ENCODE results near the gene COMMD10.
"Not testable (repeated sequence)": the region's sequence is repeated elsewhere in the genome, so short reads cannot be mapped to it uniquely, and the experiment has no call there.

Gene COMMD10

GRCh38 chr5:116084871-116085715 is at the start of gene COMMD10:
Gene COMMD10, plus strand, starts transcription at chr5:116085025.
- DNase-seq = peak; percentile 72 to 85 (median 81)

GRCh38 chr5:116035123-116035522 is 49.7 kb upstream of the COMMD10 start:
- no peak for DNase-seq

- no peak for DNase-seq
Measured at GRCh38 chr5:116037236-116037822, 47.5 kb upstream of the COMMD10 start.

GRCh38 chr5:116038817-116039216 is 46.0 kb upstream of the COMMD10 start:
- DNase-seq = no peak

GRCh38 chr5:116042375-116042774 is 42.5 kb upstream of the COMMD10 start:
- no peak for DNase-seq

- DNase-seq = peak in 2 of 3 experiments; percentile 40 to 73
Measured at GRCh38 chr5:116044073-116044472, 40.8 kb upstream of the COMMD10 start.

- peak in 2 of 3 experiments; percentile 2 to 51 for DNase-seq
Measured at GRCh38 chr5:116045821-116046220, 39.0 kb upstream of the COMMD10 start.

- DNase-seq = no peak
Measured at GRCh38 chr5:116046261-116046660, 38.6 kb upstream of the COMMD10 start.

- no peak for DNase-seq
Measured at GRCh38 chr5:116046823-116047222, 38.0 kb upstream of the COMMD10 start.

- DNase-seq = no peak
Measured at GRCh38 chr5:116058346-116058936, 26.4 kb upstream of the COMMD10 start.

GRCh38 chr5:116062352-116062751 is 22.5 kb upstream of the COMMD10 start:
- DNase-seq = peak in 1 of 3 experiments; percentile 27

- DNase-seq = no peak
Measured at GRCh38 chr5:116063950-116064349, 20.9 kb upstream of the COMMD10 start.

- peak in 2 of 3 experiments; percentile 43 to 70 for DNase-seq
Measured at GRCh38 chr5:116068028-116068632, 16.7 kb upstream of the COMMD10 start.

- no peak for DNase-seq
Measured at GRCh38 chr5:116071211-116071610, 13.6 kb upstream of the COMMD10 start.

GRCh38 chr5:116075191-116075831 is 9.5 kb upstream of the COMMD10 start:
- no peak for DNase-seq

- DNase-seq = no peak
Measured at GRCh38 chr5:116076496-116076895, 8.3 kb upstream of the COMMD10 start.

- DNase-seq = no peak
Measured at GRCh38 chr5:116078199-116078598, 6.6 kb upstream of the COMMD10 start.

- peak in 2 of 3 experiments; percentile 40 to 74 for DNase-seq
Measured at GRCh38 chr5:116084287-116084691, 536 bp upstream of the COMMD10 start.

- DNase-seq = not testable (repeated sequence)
Measured at GRCh38 chr5:116086309-116086708, 1.5 kb downstream of the COMMD10 start.

- no peak for DNase-seq
Measured at GRCh38 chr5:116088062-116088461, 3.2 kb downstream of the COMMD10 start.

- DNase-seq = no peak
Measured at GRCh38 chr5:116090302-116090701, 5.5 kb downstream of the COMMD10 start.

- no peak for DNase-seq
Measured at GRCh38 chr5:116091416-116091815, 6.6 kb downstream of the COMMD10 start.

GRCh38 chr5:116097301-116097700 is 12.5 kb downstream of the COMMD10 start:
- DNase-seq = no peak
